GM10248 (cell line): ENCODE results near the gene HIF1A.

ENCODE experiments used
- CTCF ChIA-PET: fragments of 300-600 bp; sonication (Branson Sonifier 250); formaldehyde crosslinking; extraction: SDS; loops from one replicate; lab custom pipeline; 2021; ENCODE audit warnings: antibody characterized with exemption; lab: Yijun Ruan, JAX
- POLR2A ChIA-PET: fragments of 350-650 bp; sonication (Branson Sonifier 250); formaldehyde crosslinking; extraction: SDS; loops from one replicate; lab custom pipeline; 2020; ENCODE audit warnings: antibody characterized with exemption; lab: Yijun Ruan, JAX
- DNase-seq: peaks from one replicate; pipeline ENCODE4 v3.0.0; 2012; ENCODE audit errors: extremely low spot score
- CTCF ChIP-seq: IDR thresholded peaks from 2 replicates; pipeline ENCODE4 v1.5.1; 2012; ENCODE audit warnings: mild to moderate bottlenecking, low read depth; ENCODE audit errors: extremely low read depth, missing control alignments, control extremely low read depth

Gene HIF1A

GRCh38 chr14:61681413-61681812, 13.9 kb upstream of the HIF1A start:
- ChIA-PET CTCF (interaction anchor here (0.8 to 3.3 kb wide), 4 partner anchors 10 to 383 kb away, joined by 3 to 12 read pairs (median 3); partner anchors contain the start of gene HIF1A), POLR2A (no interaction called here)
- DNase-seq = no peak
- TF ChIP-seq CTCF = no peak

- no peak for TF ChIP-seq CTCF
- DNase-seq = no peak
- ChIA-PET POLR2A (no interaction called here), CTCF (no interaction called here)
Observed at GRCh38 chr14:61683108-61683507, 12.2 kb upstream of the HIF1A start.

GRCh38 chr14:61690039-61690438, 5.3 kb upstream of the HIF1A start:
- no peak for TF ChIP-seq CTCF
- ChIA-PET CTCF (interaction anchor here (1.7 kb wide), 1 partner anchor 20 kb away, joined by 4 read pairs; no protein-coding TSS in a partner anchor), POLR2A (no interaction called here)
- DNase-seq = no peak

- no peak for DNase-seq
- no peak for TF ChIP-seq CTCF
- ChIA-PET CTCF (interaction anchor here (1.0 to 2.0 kb wide), 4 partner anchors 11 to 146 kb away, joined by 3 to 12 read pairs (median 5); no protein-coding TSS in a partner anchor), POLR2A (no interaction called here)
Observed at GRCh38 chr14:61690982-61691381, 4.3 kb upstream of the HIF1A start.

- CTCF ChIA-PET = interaction anchor here (1.0 to 2.0 kb wide), 5 partner anchors 11 to 216 kb away, joined by 3 to 12 read pairs (median 4); no protein-coding TSS in a partner anchor
- POLR2A ChIA-PET = interaction anchor here (0.7 kb wide), 1 partner anchor 17 kb away, joined by 3 read pairs; no protein-coding TSS in a partner anchor
- no peak for TF ChIP-seq CTCF
- no peak for DNase-seq
Observed at GRCh38 chr14:61691495-61691894, 3.8 kb upstream of the HIF1A start.

- DNase-seq = no peak
- POLR2A ChIA-PET = interaction anchor here (0.6 kb wide), 1 partner anchor 75 kb away, joined by 4 read pairs; no protein-coding TSS in a partner anchor
- no peak for TF ChIP-seq CTCF
- CTCF ChIA-PET = interaction anchor here (0.9 to 1.2 kb wide), 2 partner anchors 12 to 14 kb away, joined by 3 to 4 read pairs; no protein-coding TSS in a partner anchor
Observed at GRCh38 chr14:61694039-61694438, 1.3 kb upstream of the HIF1A start.
